SH-SY5Y (cell line): Measurements from ENCODE around the gene GFOD1.

ENCODE experiments used
- GATA2 ChIP-seq: IDR thresholded peaks from 2 replicates; pipeline ENCODE4 v1.6.1; 2011; ENCODE audit warnings: mild to moderate bottlenecking, low read depth, low read length
- GATA3 ChIP-seq: IDR thresholded peaks from 2 replicates; pipeline ENCODE4 v1.6.1; 2011; ENCODE audit warnings: low read depth, mild to moderate bottlenecking, low read length, moderate library complexity

The GFOD1 gene

GRCh38 chr6:13487122-13488014, at the start of gene GFOD1:
Gene GFOD1, minus strand, starts transcription at chr6:13487600. Its CDS starts 710 bp downstream, at chr6:13486890.
- no peak for TF ChIP-seq GATA3
- no peak for TF ChIP-seq GATA2

- TF ChIP-seq GATA3 (no peak), GATA2 (no peak)
These were observed 49.6 kb upstream of the GFOD1 start for GRCh38 chr6:13536796-13537526.

- TF ChIP-seq GATA3 (no peak), GATA2 (no peak)
These were observed 47.9 kb upstream of the GFOD1 start for GRCh38 chr6:13535306-13535705.

- TF ChIP-seq GATA3 = no peak
- TF ChIP-seq GATA2 = no peak
These were observed 47.1 kb upstream of the GFOD1 start for GRCh38 chr6:13534536-13534935.

- TF ChIP-seq GATA3 = no peak
- no peak for TF ChIP-seq GATA2
These were observed 44.6 kb upstream of the GFOD1 start for GRCh38 chr6:13531956-13532355.

GRCh38 chr6:13528777-13529343, 41.5 kb upstream of the GFOD1 start:
- TF ChIP-seq GATA2 = no peak

GRCh38 chr6:13528232-13528631, 40.8 kb upstream of the GFOD1 start:
- no peak for TF ChIP-seq GATA2
- TF ChIP-seq GATA3 = no peak

GRCh38 chr6:13527671-13528056, 40.3 kb upstream of the GFOD1 start:
- no peak for TF ChIP-seq GATA3
- no peak for TF ChIP-seq GATA2

- TF ChIP-seq GATA3 (no peak), GATA2 (no peak)
These were observed 39.6 kb upstream of the GFOD1 start for GRCh38 chr6:13526727-13527670.

GRCh38 chr6:13526357-13526726, 38.9 kb upstream of the GFOD1 start:
- TF ChIP-seq GATA2 (no peak), GATA3 (no peak)

GRCh38 chr6:13524801-13525508, 37.6 kb upstream of the GFOD1 start:
- TF ChIP-seq GATA3 (no peak), GATA2 (no peak)

GRCh38 chr6:13523826-13524622, 36.6 kb upstream of the GFOD1 start:
- TF ChIP-seq GATA2 = no peak
- no peak for TF ChIP-seq GATA3
